Right lobe of liver (tissue), 4 donors: ENCODE measurements around the gene RNF26.

ENCODE experiments used
- CTCF ChIP-seq, 4 donors: fragments of 200-600 bp in 3 of 4; fragments of 450-650 bp in 1 of 4; IDR thresholded peaks; one replicate each; pipeline versions ENCODE4 v1.5.1 to v1.8.0; 2016 to 2022; ENCODE audit warnings: antibody characterized with exemption in 4 of 4, mild to moderate bottlenecking in 2 of 4
- POLR2A ChIP-seq: fragments of 450-650 bp; IDR thresholded peaks from one replicate; pipeline ENCODE4 v1.6.1; 2017; ENCODE audit warnings: antibody characterized with exemption, mild to moderate bottlenecking
- donor health status: DM: no; HTN: no; CAD: no.
- donor health status: DM: no; HTN: no; CAD: no.
- donor health status: DM: no; HTN: yes; CAD: no.

- TF ChIP-seq CTCF (IDR thresholded peaks at IDR 0.05) (no peak), POLR2A (no peak)
Measured at GRCh38 chr11:119372260-119373058, 38.1 kb downstream of the RNF26 start.
